ENCODE data around the gene MTIF3.

MTIF3 gene

GRCh38 chr13:27421101-27421871 lies 29.1 kb downstream of the MTIF3 start:
- POLR2A ChIA-PET: no interaction called here

DNA sequence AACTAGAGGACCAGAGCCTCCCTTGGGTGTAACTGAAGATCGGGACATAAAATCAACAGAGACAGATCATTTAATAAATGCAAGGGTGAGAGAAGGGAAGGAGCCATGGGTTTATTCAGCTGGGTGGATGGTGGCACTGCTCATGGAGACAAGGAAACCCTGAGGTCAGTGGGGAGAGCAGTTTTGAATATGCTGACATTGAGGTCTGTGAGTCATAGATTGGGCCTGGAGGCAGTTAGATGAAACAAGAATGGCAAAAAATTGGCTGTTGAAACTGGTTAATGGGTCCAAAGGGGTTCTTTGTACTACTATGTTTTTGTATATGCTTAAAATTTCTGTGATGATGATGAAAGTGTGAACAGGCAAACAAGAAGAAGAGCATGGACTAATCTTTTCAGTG lies 31.0 kb downstream of the MTIF3 start:
- peaks cover 0 to 8% (median 5%) of the 10 kb centered on the region in 4 experiments for H3K4me1 ChIP-seq (ENCODE audit: control extremely low read depth in 1 of 4, control insufficient read depth in 4 of 4, insufficient read depth in 4 of 4, low read length in 3 of 4)
- H3K27me3 ChIP-seq (replicated peaks in 2 of 5; ENCODE audit: control insufficient read depth in 4 of 5, insufficient read depth in 5 of 5, low read length in 4 of 5): no peaks in the 10 kb centered on the region
- H3K4me3 ChIP-seq (ENCODE audit: control insufficient read depth in 1 of 7, extremely low read depth in 1 of 7, insufficient read depth in 4 of 7, low read depth in 2 of 7, low read length in 6 of 7): no peak overlapping the region
- H3K27ac ChIP-seq (ENCODE audit: insufficient read depth in 1 of 2, low read depth in 1 of 2, low read length in 2 of 2, poor library complexity in 1 of 2, severe bottlenecking in 2 of 2): no peak overlapping the region
- DNase-seq: no peak
- no peaks in the 10 kb centered on the region for H3K9me3 ChIP-seq (ENCODE audit: control extremely low read depth in 1 of 5, control insufficient read depth in 4 of 5, insufficient read depth in 2 of 5, low read depth in 1 of 5, low read length in 4 of 5)
- POLR2A ChIA-PET: no interaction called here
- H3K36me3 ChIP-seq (ENCODE audit: control insufficient read depth in 4 of 4, insufficient read depth in 4 of 4, low read length in 3 of 4): no peaks in the 10 kb centered on the region
- 100% methylated on average over 1 of the region's 1 CpG for WGBS (ENCODE audit: insufficient coverage)
- CTCF ChIA-PET: no interaction called here

More at GRCh38 chr13:27421101-27421871, 29.1 kb downstream of the MTIF3 start:
- no peak overlapping the region for H3K27ac ChIP-seq (ENCODE audit: insufficient read depth in 1 of 2, low read depth in 1 of 2, low read length in 2 of 2, poor library complexity in 1 of 2, severe bottlenecking in 2 of 2)
- no peaks in the 10 kb centered on the region for H3K9me3 ChIP-seq (ENCODE audit: control extremely low read depth in 1 of 5, control insufficient read depth in 4 of 5, insufficient read depth in 2 of 5, low read depth in 1 of 5, low read length in 4 of 5)
- CTCF ChIA-PET: interaction anchor here (1.0 to 1.3 kb wide), 2 partner anchors 30 to 62 kb away, joined by 3 read pairs; partner anchors contain the start of gene MTIF3
- H3K4me1 ChIP-seq (ENCODE audit: control extremely low read depth in 1 of 4, control insufficient read depth in 4 of 4, insufficient read depth in 4 of 4, low read length in 3 of 4): peaks cover 10 to 26% (median 20%) of the 10 kb centered on the region in 4 experiments
- no peaks in the 10 kb centered on the region for H3K36me3 ChIP-seq (ENCODE audit: control insufficient read depth in 4 of 4, insufficient read depth in 4 of 4, low read length in 3 of 4)
- 100% methylated on average over 5 of the region's 8 CpGs for WGBS (ENCODE audit: insufficient coverage)
- DNase-seq: no peak
- no peak overlapping the region for H3K4me3 ChIP-seq (ENCODE audit: control insufficient read depth in 1 of 7, extremely low read depth in 1 of 7, insufficient read depth in 4 of 7, low read depth in 2 of 7, low read length in 6 of 7)
- H3K27me3 ChIP-seq (replicated peaks in 2 of 5; ENCODE audit: control insufficient read depth in 4 of 5, insufficient read depth in 5 of 5, low read length in 4 of 5): no peaks in the 10 kb centered on the region

DNA sequence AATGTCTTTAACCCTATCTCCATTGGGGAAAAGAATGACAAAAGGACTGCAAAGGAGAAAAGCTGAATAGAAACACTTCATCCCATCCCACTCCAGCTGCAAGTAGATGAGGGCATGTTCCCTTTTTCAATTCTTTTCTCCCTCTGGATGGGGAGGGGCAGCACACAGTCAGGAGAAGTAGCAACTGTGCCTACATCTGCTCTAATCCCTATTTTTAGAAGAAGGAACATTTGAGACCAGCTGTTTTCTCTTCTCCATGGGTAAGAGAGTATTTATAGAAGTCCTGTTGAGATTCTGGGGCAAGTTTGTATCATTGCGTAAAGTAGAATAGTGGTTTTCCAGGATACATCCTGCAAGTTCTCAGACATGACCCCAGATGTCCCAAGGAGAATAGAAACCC lies 35.2 kb downstream of the MTIF3 start:
- POLR2A ChIA-PET: no interaction called here
- H3K27me3 ChIP-seq (replicated peaks in 2 of 5; ENCODE audit: control insufficient read depth in 4 of 5, insufficient read depth in 5 of 5, low read length in 4 of 5): no peaks in the 10 kb centered on the region
- CTCF ChIA-PET: interaction anchor here (0.7 to 5.0 kb wide), 6 partner anchors 9 to 411 kb away, joined by 3 to 27 read pairs (median 4); partner anchors contain the start of gene GTF3A
- H3K4me3 ChIP-seq (ENCODE audit: control insufficient read depth in 1 of 7, extremely low read depth in 1 of 7, insufficient read depth in 4 of 7, low read depth in 2 of 7, low read length in 6 of 7): no peak overlapping the region
- no peaks in the 10 kb centered on the region for H3K36me3 ChIP-seq (ENCODE audit: control insufficient read depth in 4 of 4, insufficient read depth in 4 of 4, low read length in 3 of 4)
- H3K4me1 ChIP-seq (ENCODE audit: control extremely low read depth in 1 of 4, control insufficient read depth in 4 of 4, insufficient read depth in 4 of 4, low read length in 3 of 4): no peaks in the 10 kb centered on the region
- DNase-seq: no peak
- no CpG with 5 or more reads among the region's 1 CpG for WGBS (ENCODE audit: insufficient coverage)
- H3K9me3 ChIP-seq (ENCODE audit: control extremely low read depth in 1 of 5, control insufficient read depth in 4 of 5, insufficient read depth in 2 of 5, low read depth in 1 of 5, low read length in 4 of 5): no peaks in the 10 kb centered on the region
- no peak overlapping the region for H3K27ac ChIP-seq (ENCODE audit: insufficient read depth in 1 of 2, low read depth in 1 of 2, low read length in 2 of 2, poor library complexity in 1 of 2, severe bottlenecking in 2 of 2)

DNA sequence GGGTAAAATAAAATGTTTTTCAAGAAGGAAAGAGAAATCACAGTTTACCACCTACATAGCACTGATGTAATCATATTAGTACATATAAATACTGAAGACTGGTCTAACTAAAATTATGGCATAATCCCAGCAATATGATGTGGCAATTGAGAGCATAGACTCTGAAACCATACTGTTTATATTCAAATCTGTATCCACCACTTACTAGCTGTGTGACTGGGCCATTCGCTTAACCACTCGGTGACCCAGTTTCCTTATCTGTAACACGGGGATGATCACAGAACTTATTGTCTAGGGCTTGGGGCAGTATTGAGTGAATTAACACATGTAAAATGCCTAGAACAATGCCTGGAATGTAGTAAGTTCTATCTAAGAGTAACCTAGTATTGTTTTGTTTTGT lies 39.0 kb downstream of the MTIF3 start:
- no peak for DNase-seq
- no peak overlapping the region for H3K4me3 ChIP-seq (ENCODE audit: control insufficient read depth in 1 of 7, extremely low read depth in 1 of 7, insufficient read depth in 4 of 7, low read depth in 2 of 7, low read length in 6 of 7)
- H3K36me3 ChIP-seq (ENCODE audit: control insufficient read depth in 4 of 4, insufficient read depth in 4 of 4, low read length in 3 of 4): no peaks in the 10 kb centered on the region
- H3K27ac ChIP-seq (ENCODE audit: insufficient read depth in 1 of 2, low read depth in 1 of 2, low read length in 2 of 2, poor library complexity in 1 of 2, severe bottlenecking in 2 of 2): no peak overlapping the region
- H3K4me1 ChIP-seq (ENCODE audit: control extremely low read depth in 1 of 4, control insufficient read depth in 4 of 4, insufficient read depth in 4 of 4, low read length in 3 of 4): peaks cover 0 to 4% (median 1%) of the 10 kb centered on the region in 4 experiments
- H3K9me3 ChIP-seq (ENCODE audit: control extremely low read depth in 1 of 5, control insufficient read depth in 4 of 5, insufficient read depth in 2 of 5, low read depth in 1 of 5, low read length in 4 of 5): no peaks in the 10 kb centered on the region
- 100% methylated on average over 3 of the region's 3 CpGs for WGBS (ENCODE audit: insufficient coverage)
- POLR2A ChIA-PET: no interaction called here
- CTCF ChIA-PET: interaction anchor here (1.3 to 5.0 kb wide), 3 partner anchors 15 to 162 kb away, joined by 3 to 27 read pairs (median 3); partner anchors contain the start of gene GTF3A
- no peaks in the 10 kb centered on the region for H3K27me3 ChIP-seq (replicated peaks in 2 of 5; ENCODE audit: control insufficient read depth in 4 of 5, insufficient read depth in 5 of 5, low read length in 4 of 5)

GRCh38 chr13:27409013-27409412 lies 41.4 kb downstream of the MTIF3 start:
- Histone ChIP-seq H3K4me1 (ENCODE audit: control extremely low read depth in 1 of 4, control insufficient read depth in 4 of 4, insufficient read depth in 4 of 4, low read length in 3 of 4) (peaks cover 0 to 24% (median 8%) of the 10 kb centered on the region in 4 experiments), H3K9me3 (ENCODE audit: control extremely low read depth in 1 of 5, control insufficient read depth in 4 of 5, insufficient read depth in 2 of 5, low read depth in 1 of 5, low read length in 4 of 5) (no peaks in the 10 kb centered on the region), H3K27ac (ENCODE audit: insufficient read depth in 1 of 2, low read depth in 1 of 2, low read length in 2 of 2, poor library complexity in 1 of 2, severe bottlenecking in 2 of 2) (no peak overlapping the region), H3K4me3 (ENCODE audit: control insufficient read depth in 1 of 7, extremely low read depth in 1 of 7, insufficient read depth in 4 of 7, low read depth in 2 of 7, low read length in 6 of 7) (no peak overlapping the region), H3K27me3 (replicated peaks in 2 of 5; ENCODE audit: control insufficient read depth in 4 of 5, insufficient read depth in 5 of 5, low read length in 4 of 5) (no peaks in the 10 kb centered on the region), H3K36me3 (ENCODE audit: control insufficient read depth in 4 of 4, insufficient read depth in 4 of 4, low read length in 3 of 4) (no peaks in the 10 kb centered on the region)
- DNase-seq: no peak
- WGBS (ENCODE audit: insufficient coverage): 100% methylated on average over 1 of the region's 2 CpGs
- CTCF ChIA-PET: interaction anchor here (1.2 to 1.3 kb wide), 2 partner anchors 11 to 417 kb away, joined by 4 read pairs; no protein-coding TSS in a partner anchor
- POLR2A ChIA-PET: no interaction called here

DNA sequence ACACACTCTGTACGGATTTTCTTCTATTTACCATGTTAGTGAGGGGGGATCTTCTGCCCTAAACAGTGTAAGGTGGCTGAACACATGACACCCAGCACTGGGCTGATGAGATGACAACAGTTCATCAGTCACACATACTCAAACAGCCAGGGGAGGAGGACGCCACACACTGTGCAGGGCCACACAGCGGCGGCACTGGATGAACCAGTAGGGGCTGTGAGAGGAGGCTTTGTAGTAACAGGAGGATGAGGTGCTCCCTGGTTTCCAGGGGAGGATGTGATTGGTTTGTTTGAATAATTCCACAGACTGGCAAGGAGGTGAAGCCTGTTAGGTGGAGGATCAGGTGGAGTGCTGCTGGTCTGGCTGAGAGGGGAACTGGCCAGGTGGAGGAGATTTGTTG lies 42.3 kb downstream of the MTIF3 start:
- Histone ChIP-seq H3K4me1 (ENCODE audit: control extremely low read depth in 1 of 4, control insufficient read depth in 4 of 4, insufficient read depth in 4 of 4, low read length in 3 of 4) (peaks cover 0 to 33% (median 16%) of the 10 kb centered on the region in 4 experiments), H3K9me3 (ENCODE audit: control extremely low read depth in 1 of 5, control insufficient read depth in 4 of 5, insufficient read depth in 2 of 5, low read depth in 1 of 5, low read length in 4 of 5) (no peaks in the 10 kb centered on the region), H3K36me3 (ENCODE audit: control insufficient read depth in 4 of 4, insufficient read depth in 4 of 4, low read length in 3 of 4) (no peaks in the 10 kb centered on the region), H3K27me3 (replicated peaks in 2 of 5; ENCODE audit: control insufficient read depth in 4 of 5, insufficient read depth in 5 of 5, low read length in 4 of 5) (no peaks in the 10 kb centered on the region), H3K27ac (ENCODE audit: insufficient read depth in 1 of 2, low read depth in 1 of 2, low read length in 2 of 2, poor library complexity in 1 of 2, severe bottlenecking in 2 of 2) (no peak overlapping the region), H3K4me3 (ENCODE audit: control insufficient read depth in 1 of 7, extremely low read depth in 1 of 7, insufficient read depth in 4 of 7, low read depth in 2 of 7, low read length in 6 of 7) (no peak overlapping the region)
- CTCF ChIA-PET: no interaction called here
- WGBS (ENCODE audit: insufficient coverage): no CpG with 5 or more reads among the region's 4 CpGs
- no peak for DNase-seq
- POLR2A ChIA-PET: no interaction called here

GRCh38 chr13:27406178-27406939 lies 44.0 kb downstream of the MTIF3 start:
- peaks cover 0 to 41% (median 19%) of the 10 kb centered on the region in 4 experiments for H3K4me1 ChIP-seq (ENCODE audit: control extremely low read depth in 1 of 4, control insufficient read depth in 4 of 4, insufficient read depth in 4 of 4, low read length in 3 of 4)
- H3K4me3 ChIP-seq (ENCODE audit: control insufficient read depth in 1 of 7, extremely low read depth in 1 of 7, insufficient read depth in 4 of 7, low read depth in 2 of 7, low read length in 6 of 7): no peak overlapping the region
- no peaks in the 10 kb centered on the region for H3K36me3 ChIP-seq (ENCODE audit: control insufficient read depth in 4 of 4, insufficient read depth in 4 of 4, low read length in 3 of 4)
- peak; percentile 49 to 71 (median 67) for DNase-seq
- POLR2A ChIA-PET: no interaction called here
- no peaks in the 10 kb centered on the region for H3K9me3 ChIP-seq (ENCODE audit: control extremely low read depth in 1 of 5, control insufficient read depth in 4 of 5, insufficient read depth in 2 of 5, low read depth in 1 of 5, low read length in 4 of 5)
- no peaks in the 10 kb centered on the region for H3K27me3 ChIP-seq (replicated peaks in 2 of 5; ENCODE audit: control insufficient read depth in 4 of 5, insufficient read depth in 5 of 5, low read length in 4 of 5)
- WGBS (ENCODE audit: insufficient coverage): 100% methylated on average over 7 of the region's 12 CpGs
- H3K27ac ChIP-seq (ENCODE audit: insufficient read depth in 1 of 2, low read depth in 1 of 2, low read length in 2 of 2, poor library complexity in 1 of 2, severe bottlenecking in 2 of 2): no peak overlapping the region
- CTCF ChIA-PET: interaction anchor here (0.8 to 3.4 kb wide), 10 partner anchors 9 to 382 kb away, joined by 3 to 18 read pairs (median 4); partner anchors contain the start of gene GTF3A

Data from common myeloid progenitor, CD34-positive (primary cell).